Renal cortex interstitium (tissue), 11 donors: ENCODE data around the gene DYSF. TPM values are rescaled to one million over a fixed set of nuclear protein-coding genes. Genes with fewer than 3 reads are reported as not detected.

Source experiments
- DNase-seq, 11 donors: peaks; one replicate each; pipeline ENCODE4 v3.0.0-alpha.2; 2013; ENCODE audit warnings: low read depth in 9 of 11, low spot score in 4 of 11; ENCODE audit errors: extremely low read depth in 1 of 11
- polyA plus RNA-seq, 3 donors: library from polyadenylated mRNA; unstranded; fragments of 120-200 nt; gene quantifications; one replicate each; pipeline ENCODE4 v1.2.1, GENCODE V29; 2013; ENCODE audit not compliant: insufficient read length in 3 of 3

The DYSF gene
- polyA plus RNA-seq, 3 donors: 15.2 to 20.0 (median 15.4) TPM

DNA sequence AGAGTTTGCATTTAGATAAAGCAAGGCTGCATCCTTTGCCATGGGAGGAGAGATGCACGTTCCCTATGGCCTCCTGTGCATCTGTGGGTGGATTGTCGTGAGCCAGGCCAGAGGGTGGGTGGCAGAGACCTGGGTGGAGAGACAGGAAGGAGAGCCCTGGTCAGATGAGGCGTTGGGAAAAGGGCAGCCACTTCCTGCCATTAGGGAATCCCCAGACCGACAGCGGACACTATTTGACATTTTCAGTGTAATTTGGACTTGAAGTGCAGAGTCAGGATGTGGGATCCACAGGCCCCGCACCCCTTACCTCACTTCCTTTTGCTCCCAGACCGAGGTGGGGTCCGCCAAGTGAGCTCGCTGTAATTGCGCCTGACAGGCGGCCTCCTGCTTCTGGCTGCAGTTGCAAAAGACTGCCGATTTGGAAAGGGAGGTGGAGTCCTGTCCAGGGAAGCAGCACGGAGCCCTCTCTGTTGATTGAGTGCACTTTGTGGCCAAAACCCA is 150.0 kb downstream of the DYSF start:
- no peak for DNase-seq

DNA sequence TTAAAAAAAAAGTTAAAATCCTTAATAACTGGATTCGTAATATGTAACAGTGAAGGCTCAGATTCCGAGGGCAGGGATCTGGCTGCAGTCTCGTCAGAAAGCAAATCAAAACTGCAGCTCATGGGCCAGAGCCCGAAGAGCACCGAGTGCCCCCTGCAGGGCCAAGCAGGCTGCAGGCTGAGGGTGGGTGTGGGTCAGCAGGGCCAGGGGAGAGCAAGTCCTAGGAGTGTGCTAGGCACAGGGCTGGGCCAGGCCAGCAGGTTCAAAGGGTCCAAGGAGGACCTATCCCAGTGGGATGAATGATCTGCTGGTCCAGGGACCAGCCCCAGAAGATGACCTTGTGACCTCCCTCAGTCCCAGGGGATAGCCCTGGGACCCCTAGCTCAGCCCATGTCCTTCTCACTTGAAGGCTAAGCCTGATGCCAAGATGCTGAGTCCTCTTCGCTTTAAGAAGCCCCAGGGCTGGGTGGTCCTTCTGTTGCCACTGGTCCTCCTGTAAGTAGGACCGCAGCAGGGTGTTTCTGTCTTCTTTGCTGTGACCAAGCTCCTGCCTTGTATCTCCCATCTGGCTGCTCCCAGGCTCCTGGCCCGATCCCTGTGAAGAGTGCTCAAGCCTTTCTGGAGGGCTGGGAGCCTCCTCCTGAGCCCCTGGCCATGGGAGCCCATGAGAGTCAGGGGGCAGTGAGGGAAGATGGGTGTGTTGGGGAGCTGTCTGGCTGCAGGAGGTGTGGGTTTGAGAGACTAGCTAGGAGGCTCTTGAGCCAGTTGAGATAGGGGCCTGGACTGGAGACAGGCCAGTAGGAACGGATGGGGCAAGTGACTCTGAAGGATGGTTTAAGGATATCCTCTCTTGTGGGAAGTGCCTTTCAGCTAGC is 150.7 kb downstream of the DYSF start:
- DNase-seq: no peak

DNA sequence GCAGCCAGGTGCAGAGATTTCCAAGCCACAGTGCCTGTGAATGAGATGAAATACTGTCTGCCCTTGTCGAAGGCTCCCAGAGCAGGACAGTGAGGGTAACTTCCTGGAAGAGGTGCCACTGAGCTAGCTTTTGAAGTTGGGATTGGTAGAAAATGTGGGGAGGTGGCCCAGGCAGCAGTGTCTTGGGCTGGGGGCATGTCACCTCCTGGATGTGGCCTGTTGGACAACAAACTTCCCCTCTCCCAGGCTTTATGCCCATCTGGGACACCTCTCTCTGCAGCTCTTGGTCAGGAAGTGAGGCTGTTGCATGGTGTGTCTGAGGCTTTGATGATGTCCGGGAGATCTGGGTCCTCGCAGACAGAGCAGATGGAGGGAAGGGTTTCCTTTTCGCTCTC is 151.4 kb downstream of the DYSF start:
- no peak for DNase-seq

DNA sequence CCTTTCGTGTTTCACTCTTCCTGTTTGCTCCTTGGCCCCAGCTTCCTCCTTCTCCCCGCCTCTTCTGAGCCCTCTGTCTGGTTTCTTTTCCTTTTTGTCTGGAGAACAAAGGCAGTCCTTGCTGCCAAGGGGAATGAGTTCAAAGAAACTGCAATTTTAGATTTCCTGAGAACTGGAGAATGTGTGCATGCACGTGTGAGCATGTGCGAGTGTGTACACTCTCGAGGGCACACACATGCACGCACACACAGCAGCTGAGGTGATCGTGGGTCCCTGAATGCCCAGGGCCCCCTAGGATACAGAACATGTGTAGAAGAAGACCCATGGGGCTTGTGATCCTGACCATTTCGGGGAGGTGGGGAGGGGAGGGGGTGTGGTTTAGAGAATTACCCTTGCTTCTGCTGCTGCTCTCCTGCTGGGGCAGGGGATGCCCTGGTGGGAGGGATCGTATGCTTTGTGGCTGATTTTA is 151.8 kb downstream of the DYSF start:
- DNase-seq: no peak

DNA sequence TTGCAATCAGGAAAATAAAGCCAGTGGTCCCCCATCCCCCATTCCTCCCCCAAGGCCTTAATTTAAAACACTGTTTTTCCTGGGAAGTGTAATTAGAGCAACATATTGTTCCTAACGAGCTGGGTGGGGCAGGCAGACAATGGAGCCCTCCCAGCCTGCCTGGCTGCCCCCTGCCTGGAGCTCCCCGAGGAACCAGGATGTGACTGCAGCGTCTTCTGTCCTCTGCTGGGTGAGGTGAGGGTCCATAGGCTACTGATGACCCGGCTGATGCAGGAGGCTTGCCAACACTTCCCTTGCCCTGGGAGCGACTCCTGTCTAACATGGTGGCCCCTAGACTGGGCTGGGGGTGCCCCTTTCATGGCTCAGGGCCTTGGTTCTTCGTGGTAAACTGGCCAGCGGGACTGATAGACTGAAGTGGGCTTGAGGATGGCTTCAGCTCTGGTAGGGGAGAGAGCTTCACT is 152.4 kb downstream of the DYSF start:
- no peak for DNase-seq

DNA sequence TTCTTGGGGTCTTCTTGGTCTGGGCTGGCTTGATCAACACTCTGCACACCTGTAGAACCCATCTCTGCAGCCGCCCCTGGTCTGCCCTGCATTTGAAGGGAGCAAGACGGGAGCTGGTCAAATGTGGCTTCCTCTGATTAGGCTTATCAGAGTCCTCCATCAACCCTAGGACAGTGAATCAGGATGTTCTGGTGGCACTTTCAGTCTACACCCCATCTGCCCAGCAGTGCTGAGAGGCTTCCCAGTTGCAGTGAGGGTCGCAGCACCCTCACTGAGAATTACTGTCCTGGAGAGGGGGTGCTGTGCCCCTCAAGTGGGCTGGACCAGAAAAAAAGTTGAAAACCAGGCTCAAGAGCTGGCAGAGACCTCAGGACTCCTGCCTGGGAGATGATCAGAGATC is 152.9 kb downstream of the DYSF start:
- DNase-seq: no peak

DNA sequence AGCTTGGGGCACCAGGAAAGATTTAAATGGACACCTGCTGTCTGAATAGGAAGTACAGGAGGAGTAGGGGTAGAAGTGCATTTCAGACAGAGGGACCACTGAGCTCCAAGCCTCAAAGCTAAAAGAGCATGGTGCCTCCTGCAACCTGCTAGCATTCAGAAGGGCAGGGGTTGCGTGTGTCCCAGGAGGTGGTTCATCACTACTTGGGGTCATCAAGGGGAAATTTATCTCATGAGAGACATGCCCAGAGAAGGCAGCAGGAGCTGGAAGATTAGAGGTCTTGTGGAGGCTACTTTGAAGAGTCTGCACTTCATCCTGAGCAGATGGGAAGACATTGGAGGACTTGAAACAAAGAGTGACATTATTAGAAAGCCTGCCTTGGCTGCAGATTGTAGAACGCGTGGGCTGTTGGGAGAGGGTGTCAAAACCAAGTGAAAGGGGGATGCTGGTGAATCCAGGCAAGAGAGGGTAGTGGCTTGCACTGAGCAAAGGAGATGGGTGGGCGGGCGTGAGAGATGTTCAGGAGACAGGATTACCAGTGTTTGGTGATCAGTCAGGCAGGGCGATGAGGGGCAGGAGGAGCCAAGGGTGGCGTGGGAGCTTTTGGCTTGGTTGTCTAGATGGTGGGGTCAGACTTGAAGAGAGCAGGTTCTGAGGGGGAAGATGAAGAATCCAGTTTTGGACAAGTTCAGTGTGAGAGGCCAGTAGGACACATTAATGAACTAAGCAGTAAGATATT is 154.0 kb downstream of the DYSF start:
- no peak for DNase-seq

DNA sequence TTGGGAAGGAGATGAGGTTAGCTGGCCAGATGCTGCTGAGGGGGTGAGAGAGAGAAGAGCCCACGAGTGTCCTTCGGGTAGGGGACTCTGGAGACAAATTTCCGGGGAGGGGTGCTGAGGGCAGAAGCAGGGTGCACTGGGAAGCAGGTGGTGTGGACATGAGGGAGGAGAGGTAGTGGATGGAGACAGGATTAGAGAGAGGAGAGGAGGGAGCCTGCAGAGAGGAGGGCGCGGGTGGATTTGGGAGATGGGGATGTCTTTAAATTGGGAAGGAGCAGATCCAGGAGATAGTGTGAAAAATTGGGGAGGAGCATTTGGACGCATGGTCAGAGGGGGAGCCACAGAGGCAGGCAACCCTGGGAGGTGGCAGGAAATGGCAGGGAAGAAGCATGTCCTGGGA is 154.7 kb downstream of the DYSF start:
- no peak for DNase-seq

DNA sequence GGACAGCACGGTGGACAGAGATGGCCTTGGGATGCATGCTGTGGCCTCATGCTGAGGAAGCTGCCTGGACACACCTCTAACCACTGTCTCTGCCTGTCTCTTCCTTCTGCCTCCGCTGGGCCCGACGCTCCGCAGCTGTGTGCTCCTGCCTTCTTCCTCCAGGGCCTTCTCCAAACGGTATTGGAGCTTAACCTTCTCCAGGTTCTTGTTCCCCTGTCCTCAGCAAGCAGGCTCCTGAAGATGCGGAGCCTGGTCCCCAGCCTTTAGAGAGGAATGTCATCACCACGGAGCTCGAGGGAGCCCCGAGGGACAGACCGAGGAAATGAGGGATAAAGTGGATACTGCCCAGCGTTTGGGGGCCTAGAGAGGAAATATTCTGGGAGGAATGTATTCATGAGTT is 155.1 kb downstream of the DYSF start:
- no peak for DNase-seq

DNA sequence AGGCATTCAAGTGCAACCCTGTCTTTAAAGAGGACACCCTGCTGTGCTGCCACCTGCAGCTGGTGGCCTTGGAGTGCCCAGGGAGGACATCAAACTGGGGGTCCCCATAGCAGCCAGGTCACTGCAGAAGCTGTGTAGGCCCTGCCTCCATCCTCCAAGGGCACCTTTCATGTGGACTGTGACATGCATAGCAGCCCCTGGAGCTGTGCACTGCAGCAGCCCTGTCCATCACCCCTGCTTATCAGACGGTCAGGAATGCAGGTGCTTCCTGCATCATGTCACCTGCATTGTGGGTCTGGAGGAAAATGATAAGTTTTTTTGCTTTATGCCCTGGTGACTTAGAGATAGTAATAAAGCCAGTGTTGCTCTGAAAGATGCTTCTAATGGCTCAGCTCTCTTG is 155.7 kb downstream of the DYSF start:
- no peak for DNase-seq

DNA sequence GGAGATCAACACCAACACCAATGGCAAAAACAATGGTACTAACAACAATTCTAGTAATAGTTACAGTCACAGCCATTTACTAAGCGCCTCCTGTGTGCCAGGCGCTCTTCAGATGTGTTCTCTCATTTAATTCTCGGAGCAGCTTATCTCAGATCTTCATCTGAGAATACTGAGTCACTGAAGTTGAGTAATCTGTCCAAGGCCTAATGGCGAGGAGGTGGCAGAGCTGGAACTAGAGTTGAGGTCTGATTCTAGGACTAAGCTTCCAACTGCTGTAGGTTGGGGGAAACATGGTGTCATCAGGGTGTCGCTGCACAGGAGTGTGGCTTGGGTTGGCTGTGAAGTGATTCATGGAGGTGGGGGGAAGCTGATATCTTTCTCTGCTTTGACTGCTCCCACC is 156.1 kb downstream of the DYSF start:
- no peak for DNase-seq

DNA sequence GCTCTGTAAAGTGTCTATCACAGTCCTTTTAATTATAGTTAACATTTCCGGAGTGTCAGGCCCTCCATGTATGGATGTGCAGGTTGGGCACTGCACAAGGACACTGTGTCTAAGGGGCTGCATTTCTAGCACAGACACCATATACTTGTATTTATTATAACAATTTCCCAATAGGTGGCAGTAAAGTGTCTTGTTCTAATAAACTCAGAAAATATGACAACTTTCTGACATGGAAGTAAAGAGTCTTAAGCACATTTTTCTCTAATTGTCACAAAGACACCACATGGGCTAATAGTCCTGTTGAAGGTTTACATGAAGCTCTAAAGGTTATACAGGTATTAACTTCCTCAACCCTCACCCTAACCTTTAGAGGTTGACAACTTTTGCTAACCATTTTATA is 156.6 kb downstream of the DYSF start:
- DNase-seq: no peak

DNA sequence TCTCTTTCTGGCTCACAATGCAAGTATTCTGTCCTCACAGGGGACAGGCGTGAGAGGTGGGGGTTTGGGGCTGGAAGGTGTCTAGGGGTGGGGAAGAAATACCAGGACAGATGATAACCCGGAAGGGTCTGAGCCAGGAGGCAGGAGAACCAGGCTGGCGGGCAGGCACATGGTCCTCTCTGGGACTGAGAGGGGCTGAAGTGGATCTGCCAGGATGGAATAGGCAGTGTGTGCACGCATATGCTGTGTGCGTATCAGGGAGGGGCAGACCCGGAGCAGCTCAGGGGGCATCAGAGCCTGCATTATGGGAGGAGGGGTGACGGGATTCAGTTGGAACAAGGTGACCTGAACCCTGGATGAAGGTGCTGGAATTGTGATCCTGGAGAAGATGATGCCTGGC is 157.3 kb downstream of the DYSF start:
- no peak for DNase-seq

DNA sequence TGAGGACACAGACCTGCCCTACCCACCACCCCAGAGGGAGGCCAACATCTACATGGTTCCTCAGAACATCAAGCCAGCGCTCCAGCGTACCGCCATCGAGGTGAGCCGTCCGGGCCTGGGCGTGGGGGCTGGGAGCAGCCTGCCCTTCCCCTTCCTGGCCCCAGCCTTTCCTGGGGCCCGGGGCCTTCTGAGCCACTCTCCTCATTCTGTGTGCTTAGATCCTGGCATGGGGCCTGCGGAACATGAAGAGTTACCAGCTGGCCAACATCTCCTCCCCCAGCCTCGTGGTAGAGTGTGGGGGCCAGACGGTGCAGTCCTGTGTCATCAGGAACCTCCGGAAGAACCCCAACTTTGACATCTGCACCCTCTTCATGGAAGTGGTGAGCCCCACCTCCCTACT is 157.9 kb downstream of the DYSF start:
- no peak for DNase-seq

DNA sequence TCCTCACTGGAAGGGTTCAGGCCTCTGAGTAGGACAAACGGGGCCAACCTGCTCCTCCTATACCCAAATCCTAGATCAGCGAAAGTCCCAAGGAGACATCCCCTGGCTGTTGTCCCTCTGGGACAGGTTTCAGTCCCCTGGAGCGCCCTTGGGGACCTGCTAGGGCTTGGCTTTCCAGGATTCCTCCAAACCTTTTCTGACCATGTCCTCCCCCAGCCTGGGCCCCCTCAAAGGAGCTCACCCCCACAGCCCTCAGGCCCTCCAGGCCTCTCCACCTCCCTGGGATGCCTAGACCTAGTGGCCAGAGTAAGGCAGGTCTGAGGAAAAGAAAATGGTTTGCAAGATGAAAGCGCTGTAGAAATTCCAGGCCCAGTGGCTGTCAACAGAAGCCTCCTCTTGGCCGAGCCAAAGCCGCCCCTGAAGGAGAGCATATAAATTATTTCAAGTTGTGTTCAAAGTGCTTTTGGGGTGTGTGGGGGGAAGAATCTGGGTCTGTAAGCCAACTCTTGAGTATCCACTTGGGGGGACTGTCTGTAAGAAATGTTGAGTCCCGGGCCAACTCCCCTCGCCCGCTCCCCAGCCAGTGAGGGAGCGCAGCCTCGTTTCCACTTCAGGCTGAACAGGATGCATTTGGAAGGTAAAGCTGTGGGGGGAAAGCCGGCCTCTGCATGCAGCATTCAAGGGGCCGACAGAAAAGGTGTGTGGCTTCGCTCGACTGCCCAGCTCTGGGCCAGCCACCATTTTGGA is 158.6 kb downstream of the DYSF start:
- no peak for DNase-seq

DNA sequence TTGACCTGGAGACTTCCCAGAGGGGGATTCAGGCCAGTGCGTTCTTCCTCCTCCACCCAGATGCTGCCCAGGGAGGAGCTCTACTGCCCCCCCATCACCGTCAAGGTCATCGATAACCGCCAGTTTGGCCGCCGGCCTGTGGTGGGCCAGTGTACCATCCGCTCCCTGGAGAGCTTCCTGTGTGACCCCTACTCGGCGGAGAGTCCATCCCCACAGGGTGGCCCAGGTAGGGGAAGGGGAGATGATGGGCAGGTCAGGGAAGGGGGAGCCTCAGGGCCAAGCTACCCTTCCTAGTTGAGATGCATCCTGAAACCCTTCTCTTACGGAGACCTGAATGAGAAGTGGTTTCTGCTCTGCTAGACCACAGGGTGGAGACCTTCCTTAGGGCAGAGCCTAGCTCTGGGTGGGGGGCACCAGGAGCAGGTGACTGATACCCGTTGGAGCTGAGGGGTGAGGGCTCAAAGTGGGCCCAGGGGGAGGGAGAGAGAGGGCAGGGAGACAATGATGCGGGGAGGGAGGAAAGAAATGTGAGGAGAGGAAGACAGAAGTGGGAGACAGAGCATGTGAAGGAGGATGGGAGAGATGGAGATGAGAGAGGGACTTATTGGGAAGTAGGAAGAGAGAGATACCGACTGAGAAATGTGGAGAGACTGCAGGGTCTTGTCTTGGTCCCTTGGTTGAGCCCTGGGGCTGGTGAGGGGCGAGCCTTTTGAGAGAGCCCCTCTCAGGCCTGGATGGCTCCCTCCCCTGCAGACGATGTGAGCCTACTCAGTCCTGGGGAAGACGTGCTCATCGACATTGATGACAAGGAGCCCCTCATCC is 159.4 kb downstream of the DYSF start:
- DNase-seq: no peak

DNA sequence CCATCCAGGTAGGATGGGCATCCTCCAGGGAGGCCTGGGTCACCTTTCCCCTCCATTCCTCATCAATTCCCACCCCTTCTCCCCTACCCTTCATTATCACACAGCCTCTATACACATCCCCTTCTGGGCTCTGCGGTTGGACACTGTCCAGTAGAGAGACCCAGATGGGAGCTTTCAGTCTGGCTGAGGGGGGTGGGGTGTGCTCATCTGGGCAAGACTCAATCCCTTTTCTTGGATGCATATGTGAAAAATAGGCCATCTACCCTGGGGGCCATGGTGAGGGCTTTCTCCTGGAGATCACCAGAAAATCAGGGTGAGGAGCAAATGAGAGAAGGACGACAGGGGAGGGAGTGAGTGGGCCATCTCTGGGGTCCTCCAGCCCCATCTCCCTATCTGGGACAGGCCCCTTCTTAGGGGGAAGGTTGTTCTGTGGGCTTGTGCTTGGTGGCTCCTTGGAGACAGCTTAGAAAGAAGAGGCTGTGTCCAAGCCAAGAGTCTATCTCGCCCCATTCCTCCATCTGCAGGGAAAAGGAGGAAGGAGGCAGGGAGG is 160.1 kb downstream of the DYSF start:
- no peak for DNase-seq
